ENCODE data around the gene TPH2.

The TPH2 gene

DNA sequence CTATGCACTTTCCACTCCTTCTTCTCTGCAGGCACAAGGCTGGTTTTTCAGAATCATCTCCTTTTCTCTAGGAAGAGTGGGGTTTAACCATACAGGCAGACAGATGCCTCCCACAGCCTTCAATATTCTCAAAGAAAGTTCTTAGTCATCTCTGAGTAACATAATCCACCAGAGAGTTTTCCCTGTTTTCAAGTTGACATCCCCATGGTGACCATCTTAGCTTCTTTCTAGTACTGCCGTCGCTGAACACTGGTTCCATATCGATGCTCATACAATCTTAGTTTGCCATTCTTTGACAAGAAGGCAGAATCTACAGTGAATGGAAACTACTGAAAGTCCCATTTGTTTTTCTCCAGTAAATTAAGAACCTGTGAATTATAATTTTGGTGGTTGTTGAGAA lies 28.6 kb downstream of the TPH2 start:
- DNase-seq: no peak

DNA sequence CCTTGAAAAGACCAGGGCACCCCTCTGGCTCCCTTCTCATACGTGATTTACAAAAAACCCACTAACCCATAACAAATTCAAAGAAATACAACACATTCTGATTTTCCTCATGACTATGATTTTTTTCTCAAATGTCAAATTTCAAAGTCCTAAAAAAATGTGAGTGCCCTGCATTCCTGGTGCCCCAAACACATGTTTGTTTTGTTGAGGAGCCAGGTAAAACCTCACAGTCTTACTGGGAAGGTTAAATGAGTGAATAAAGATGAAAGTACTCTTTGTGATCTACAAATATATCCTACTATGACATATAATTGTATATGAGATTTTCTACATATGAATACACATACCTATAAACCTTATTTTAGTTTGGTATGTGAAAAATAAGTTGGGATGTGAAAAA lies 30.7 kb downstream of the TPH2 start:
- no peak for DNase-seq

DNA sequence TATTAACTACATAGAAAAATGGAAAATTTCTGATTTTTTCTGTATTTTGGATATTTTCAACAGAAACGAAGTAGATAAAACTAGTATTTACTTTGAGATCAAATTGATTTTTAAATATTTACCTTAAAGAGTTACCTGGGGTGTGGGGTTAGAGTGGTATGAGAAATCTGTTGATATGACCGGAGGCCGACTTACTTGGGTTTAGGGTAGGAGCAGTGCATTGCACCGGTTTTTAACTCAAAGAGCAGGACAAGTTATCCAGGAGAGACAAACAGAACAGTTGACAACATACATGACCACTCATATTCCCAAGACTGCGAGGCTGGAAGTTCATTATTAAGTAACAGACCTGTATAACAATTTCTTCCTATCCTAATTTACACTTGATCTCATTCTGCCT lies 31.4 kb downstream of the TPH2 start:
- DNase-seq: no peak

DNA sequence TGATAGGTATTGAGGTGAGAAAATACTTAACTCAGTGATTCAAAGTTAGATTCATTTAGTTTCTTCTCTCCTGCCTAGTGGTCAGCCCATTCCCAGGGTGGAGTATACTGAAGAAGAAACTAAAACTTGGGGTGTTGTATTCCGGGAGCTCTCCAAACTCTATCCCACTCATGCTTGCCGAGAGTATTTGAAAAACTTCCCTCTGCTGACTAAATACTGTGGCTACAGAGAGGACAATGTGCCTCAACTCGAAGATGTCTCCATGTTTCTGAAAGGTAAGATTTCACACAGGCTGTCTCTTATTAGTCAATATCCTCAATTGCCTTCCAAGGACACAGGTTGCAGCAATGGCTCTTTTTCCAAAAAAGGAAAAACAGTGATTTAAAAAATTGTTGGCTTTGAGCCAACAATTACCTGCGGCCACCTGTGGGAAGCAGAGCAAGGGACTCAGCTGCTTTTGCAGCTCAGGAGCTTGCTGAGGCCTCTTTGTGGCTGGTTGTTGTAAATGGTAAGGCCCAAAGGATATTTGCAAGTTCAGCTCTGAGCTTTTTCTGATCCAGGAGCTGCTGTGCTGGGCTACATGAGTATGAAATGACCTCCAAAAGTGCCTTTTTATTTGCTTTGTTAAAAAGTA lies 33.9 kb downstream of the TPH2 start:
- DNase-seq: no peak

DNA sequence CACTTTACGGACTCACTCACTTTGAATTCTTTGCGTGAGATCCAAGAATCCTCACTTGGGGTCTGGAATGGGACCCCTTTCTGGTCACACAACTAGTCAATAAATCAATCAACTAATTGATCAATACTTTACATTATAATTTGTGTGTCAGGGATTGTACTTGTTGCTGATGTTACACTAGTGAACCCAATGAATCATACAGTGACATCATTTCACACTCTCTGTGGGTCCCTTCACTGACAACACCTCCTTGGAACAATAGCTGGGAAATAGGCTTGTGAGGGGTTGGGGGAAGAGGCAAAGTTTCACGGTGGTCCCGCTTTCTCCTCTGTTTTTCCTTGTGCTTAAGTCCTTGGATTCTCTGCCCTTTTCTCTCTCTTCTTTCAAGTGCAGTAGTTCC lies 35.0 kb downstream of the TPH2 start:
- no peak for DNase-seq

DNA sequence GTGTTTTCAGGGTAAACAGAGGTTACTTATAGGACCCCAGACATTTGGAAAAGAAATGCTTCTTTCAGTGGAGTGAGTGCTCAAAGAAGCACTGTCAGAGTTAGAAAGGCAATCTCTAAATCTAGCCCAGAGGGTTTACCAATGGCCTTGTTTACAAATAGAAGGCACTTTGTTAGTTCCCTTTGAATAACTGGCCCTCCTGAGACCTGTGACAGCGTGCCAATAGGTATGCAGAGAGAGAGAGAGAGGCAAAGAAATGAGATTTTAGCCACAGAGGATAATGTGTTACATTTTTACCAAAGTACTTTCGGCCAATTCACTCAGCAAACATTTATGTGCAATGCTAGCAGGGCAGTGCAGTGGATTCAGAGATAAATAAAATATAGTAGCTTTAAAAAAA lies 41.9 kb downstream of the TPH2 start:
- no peak for DNase-seq

DNA sequence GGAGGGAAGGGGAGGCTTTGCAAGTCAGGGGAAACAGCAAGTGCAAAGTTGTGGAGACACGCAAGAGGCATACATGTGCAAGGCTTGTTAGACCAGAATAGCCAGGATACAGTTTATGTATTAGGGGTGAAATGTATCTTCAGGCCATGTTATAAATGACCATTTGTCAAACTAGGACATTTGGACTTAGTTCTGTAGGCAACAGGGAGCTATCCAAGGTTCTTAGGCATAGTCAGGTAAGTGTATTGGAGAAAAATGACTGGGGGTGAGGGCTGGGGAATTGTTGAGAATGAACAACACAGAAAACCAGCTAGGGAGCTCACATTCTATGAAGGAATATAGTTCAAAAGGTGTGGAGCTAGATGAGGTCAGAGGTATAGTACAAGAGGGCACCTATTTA lies 42.5 kb downstream of the TPH2 start:
- no peak for DNase-seq

DNA sequence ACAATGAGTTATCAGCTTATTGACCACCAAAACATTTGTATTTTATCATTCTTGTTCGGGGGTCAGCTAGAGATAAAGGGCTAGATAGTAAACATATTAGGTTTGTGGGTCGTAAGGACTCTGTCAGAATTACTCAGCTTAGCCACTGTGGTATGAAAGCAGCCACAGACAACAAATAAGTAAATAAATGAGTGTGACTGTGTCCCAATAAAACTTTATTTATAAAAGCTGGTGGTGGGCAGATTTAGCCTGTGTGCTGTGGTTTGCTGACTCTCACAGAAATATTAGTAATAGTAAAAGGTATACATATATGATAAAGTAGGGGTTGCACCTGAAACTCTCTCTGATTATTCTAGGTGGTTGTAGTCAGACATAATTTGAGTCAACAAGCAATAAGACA lies 56.1 kb downstream of the TPH2 start:
- DNase-seq: no peak

DNA sequence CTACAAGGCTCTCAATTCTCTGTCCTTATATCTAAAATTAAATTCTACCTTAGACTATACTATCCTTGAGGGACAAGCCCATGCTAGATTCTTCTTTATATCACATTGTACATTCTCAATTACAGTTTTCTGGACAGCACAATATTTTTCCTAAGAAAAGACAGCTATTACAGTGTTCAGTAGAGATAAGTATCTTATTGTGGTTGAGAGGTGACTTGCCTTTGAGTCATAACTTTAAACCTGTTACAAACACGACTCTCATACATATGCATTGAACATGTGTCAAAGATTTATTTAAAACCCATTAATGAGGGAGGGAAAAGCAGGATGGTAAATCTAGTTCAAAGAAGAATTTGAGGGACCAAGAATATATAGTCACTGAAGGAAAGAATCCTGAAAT lies 61.1 kb downstream of the TPH2 start:
- DNase-seq: no peak

DNA sequence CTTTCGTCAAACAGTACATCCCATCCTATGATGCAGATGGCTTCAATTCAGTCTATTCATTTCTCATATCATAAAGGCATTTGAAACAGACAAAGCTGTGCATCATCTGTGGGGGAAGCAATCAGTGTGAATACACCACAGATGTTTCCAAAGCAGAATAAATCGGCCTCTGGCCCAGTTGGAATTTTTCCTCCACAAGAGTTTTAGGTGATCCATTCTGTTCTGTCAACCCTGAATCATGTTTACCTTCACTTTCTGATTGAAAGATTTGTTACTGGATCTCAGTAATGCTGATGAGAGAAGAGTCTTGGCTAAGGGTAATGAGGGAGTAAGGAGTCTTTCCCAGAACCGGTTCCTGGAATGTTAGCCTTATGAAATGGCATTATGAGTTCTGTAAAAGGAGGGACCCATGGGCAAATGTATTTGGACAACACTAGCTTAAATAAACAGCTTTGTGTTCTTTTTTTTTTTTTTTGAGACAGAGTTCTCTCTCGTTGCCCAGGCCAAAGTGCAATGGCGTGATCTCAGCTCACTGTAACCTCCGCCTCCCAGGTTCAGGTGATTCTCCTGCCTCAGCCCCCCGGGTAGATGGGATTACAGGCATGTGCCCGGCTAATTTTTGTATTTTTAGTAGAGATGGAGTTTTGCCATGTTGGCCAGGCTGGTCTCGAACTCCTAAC lies 62.5 kb downstream of the TPH2 start:
- DNase-seq: no peak

DNA sequence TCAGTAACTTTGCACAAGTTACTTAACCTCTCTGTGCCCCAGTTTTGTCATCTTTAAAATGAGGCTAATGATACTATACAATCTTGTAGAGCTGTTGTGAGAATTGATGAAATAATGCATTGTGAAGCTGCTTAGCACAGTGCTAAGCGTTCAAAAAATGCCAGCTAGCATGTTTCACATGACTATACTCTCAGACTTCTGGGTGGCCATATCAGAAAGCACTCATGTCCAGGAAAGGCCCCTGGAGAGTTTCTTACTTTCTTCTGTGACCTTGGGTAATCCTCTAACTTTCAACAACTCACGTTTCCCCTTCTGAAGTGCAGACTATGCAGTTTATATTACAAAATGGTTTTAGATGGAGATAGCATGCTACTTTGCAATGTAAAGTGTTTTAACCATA lies 68.1 kb downstream of the TPH2 start:
- no peak for DNase-seq

DNA sequence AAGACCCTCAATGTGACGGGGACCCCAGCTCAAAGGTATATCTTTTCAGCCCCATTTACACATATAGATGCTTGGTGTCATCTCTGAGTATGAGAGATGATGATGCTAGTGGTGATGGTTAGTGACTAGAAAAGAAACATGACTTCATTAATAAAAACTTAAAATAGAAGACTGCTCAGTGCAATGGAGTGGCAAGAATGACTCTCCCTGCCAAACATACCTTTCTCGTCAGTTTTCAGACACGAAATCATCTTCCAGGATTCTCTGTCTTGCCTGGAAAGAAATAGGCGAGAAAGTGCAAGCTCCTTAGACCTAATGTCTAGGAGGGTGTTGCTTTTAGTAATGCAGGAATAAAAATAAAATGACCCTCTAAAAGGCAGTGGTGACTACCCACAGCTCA lies 71.7 kb downstream of the TPH2 start:
- DNase-seq: no peak

DNA sequence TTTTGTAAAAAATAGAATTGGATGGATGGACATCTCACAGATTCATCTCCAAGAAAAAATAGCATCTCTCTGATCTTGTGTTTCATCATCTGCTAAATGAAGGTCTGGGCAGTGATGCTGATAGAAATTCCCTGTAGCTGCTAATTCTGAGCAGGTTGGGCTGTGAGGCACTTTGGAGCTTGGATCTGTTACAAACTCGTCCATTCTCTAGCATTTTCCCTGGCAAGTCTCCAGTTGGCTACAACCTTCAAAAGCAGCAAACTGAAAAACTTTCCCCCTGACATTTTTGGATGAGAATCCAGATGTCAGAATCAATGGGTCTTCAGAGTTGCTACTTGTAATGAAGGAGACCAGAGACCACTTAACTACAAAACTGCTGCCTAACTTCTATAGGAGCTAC lies 72.7 kb downstream of the TPH2 start:
- no peak for DNase-seq

DNA sequence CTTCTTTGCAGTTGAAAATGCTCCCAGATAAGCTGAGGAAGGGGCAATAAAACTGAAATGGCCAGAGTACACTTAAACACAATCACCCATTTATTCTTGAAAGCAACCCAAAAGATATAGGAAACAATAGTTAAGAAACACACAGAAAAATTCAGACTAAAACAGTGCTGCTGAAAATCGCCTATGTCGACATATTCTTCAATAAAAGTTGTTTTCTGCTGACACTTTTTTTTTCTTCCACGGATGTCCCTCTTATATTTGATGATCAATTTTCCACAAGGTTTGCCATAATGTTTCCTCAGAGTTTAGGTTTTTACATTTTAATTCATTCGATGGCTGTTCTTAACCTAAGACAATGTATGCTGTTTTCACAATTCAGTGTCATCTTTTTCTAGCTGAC lies 74.2 kb downstream of the TPH2 start:
- DNase-seq: no peak

DNA sequence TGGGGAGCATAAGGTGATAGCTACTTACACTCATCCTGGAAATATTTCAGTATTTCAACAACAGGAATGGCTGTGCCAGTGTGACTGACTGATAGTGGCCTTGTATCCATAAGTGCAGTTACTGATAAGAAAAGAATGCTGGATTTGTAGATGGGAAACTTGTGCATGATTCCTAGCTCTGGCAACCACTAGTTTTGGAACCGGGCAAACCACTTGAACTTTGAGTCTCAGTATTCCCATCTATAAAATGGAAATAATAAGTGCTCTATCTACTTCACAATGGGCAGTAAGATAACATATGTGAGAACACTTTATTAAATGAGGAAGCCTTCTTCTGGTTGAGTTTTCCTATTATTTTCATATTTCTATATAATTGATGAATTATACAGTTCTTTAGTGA lies 77.2 kb downstream of the TPH2 start:
- no peak for DNase-seq

DNA sequence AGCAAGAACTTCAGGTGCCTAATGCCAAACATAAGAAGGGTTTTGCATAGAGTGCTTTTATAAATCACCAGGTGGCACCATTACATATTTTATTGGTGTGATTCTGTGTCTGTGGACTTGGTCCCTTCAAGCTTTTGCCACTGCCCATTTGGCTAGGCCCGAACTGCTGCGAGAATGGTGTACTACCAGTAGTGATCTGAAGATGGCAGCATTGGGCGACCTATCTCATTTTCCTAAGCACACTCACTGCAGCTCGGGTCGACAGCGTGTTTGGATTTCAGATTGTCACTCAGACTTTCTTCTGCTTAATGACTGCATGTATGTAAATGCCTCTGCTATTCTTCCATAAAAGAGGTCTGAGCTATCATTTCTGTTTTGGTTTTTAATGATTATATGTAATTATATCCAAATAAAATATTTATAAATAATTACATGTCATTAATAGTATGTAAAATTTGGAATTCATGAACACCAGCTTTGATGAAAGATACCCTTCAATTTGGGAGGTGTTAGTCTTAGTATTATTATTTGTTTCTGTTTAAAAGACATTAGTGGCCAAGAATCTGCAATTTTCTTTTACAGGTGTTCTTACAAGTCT lies 78.5 kb downstream of the TPH2 start:
- DNase-seq: peak; percentile 66 to 82

DNA sequence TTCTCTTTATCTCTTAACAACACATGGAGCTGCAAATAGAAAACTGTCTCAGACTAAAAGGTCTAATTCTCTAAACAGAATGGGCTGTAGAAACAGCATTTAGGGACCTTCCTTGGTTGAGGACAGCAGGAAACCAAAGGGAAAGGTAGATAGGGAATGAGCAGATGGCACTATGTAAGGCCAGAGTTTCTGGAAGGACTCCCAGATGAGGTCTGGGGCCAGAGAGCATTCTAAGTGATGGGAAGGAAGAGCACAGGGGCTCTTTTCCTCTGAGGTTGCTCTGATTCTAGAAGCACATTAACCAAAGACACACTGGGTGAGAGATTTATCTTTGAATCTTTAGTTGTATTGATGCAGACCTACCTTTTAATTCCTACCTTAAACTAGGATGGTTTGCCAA lies 79.4 kb downstream of the TPH2 start:
- DNase-seq: no peak

DNA sequence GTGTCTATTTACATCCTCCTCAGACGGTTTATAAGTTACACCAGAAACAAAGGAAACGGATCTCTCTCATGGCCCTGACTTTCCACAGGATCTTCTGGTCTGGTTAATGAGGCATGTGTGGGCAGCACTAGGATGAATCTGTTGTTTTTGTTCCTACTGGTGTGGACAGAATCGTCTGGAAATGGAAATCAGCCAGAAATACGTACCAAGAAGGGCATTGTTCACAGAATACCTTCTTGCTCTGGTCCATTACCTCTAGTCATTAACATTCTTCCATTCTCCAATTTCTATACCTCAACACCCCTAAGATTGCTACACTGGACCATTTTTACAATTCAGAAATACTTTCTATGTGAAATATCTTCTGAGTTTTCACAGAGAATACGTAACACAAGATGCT lies 86.0 kb downstream of the TPH2 start:
- no peak for DNase-seq

DNA sequence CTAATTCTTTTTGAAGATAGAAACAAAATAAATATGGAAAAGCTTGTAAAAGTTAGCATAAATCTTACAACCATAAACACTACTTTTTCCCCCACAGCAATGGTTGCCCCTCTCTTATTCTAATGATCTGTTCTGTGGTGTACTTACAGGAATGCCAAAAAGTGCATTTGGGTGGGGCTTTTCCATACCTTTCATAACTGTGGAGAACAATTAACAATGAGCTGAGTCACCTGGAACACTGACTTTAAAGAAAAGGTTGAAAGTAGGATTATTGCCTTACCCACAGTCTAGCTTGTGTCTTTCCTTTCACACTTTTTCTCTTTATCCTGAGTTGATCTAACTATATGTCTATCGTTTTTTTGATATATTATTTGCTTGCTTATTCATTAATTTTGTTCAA lies 86.9 kb downstream of the TPH2 start:
- no peak for DNase-seq

DNA sequence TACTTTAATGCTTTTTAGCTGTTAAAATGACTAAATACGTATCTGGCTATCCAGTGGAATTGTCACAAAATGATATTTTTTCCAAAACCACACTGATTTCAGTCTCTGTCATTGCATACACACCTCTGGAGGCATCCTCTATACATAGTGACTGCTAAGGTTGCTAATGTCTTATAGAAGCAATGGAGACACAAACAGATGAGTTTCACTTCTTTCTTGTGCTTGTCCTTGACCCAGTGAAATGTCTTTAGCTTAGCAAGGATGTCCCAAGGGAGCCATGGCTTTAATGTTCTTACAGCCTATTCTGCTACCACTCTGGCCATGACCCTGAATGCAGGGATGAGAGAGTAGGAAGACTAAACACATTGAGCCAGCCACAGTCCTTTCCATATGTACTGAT lies 90.3 kb downstream of the TPH2 start:
- no peak for DNase-seq

DNA sequence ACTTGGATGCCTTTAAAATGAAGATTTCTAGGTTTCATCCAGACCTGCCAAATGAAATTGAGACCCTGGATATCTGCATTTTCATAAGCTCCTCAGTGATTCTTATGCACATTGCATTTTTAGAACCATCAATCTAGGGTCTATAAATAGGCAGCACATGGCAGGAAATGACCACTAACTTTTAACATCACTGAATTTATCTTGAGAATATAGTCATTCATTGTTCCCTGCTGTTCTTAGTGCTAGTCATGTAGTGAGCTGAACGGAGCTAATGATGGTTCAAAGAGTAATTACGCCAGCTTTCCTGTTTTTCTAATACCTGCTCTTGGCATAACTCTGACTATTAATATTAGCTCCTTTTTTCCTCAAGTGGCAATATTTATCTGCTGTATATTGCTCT lies 91.6 kb downstream of the TPH2 start:
- DNase-seq: no peak

DNA sequence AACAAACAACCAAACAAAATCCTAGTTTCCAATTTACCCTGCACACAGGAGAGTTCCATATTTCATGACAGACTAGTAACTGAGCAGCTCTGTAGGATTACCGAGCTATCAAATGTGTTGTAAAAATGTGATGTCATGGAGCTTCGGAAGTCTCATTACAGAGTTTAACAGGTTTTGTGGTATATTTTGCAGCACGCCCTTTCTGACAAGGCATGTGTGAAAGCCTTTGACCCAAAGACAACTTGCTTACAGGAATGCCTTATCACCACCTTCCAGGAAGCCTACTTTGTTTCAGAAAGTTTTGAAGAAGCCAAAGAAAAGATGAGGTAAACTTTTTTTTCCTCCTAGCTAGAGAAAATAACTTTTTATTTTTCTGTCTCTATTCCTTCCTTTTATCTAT lies 92.4 kb downstream of the TPH2 start:
- no peak for DNase-seq

DNA sequence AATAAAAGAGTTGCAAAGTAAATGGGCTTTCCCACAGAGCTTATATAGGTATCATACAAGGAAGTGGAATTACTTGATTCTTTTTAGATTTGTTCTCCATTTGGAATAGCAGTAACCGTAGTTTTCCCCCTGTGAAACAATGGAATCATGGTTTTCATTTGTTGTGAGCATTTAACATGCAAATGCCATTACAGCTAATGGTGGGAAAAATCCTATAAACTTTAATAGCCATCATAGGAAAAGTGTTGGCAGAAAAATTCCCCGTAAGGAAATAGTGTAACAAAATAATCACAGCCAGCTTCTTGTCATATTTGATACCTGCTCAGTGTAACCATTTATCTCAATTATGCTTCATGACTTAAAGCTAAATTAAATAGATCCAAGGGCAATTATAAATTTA lies 95.3 kb downstream of the TPH2 start:
- DNase-seq: no peak

DNA sequence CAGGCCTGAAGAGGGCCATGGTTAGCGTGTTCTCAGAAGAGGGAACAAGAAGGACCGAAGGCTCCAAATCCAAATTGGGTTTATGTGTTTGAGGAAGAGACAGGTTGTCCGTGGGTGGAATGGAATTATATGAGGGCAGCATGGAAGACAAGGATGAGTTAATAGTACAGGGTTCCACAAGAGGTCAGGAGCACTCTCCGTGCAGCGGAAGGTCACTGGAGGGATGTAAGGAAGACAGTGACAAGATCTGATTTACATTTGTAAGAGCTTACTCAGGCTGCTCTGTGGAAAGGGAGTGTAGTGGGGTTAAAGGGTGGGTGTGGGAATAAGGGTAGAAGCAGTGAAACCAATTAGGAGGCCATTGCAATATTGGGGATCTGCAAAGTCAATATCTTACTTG lies 97.0 kb downstream of the TPH2 start:
- DNase-seq: no peak

DNA sequence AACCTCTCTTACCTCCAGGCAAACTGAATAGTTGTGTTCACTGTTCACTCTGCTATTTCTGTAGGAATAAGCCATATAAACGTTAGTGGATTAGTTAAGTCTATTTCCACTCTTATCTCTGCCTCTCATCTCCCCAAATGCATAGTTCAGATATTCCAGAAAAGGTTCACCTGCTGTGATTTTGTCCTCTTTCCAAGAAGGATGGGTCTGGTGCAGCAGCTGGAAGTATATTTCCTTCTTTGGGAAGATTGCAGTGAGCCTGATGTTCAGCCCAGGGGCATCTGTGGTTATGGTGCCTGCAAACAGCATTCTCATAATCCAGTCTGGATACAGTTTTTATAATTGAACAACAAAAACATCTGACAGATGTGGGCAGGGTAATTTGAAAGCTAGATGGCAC lies 97.7 kb downstream of the TPH2 start:
- no peak for DNase-seq
